Prostate gland (tissue), 2 donors: ENCODE data around the gene SUPT20HL1.

Experiments used
- CTCF ChIP-seq, 4 experiments: fragments of 200-600 bp in 2 of 4; fragments of 450-650 bp in 2 of 4; sonication (generic) in 2 of 4; IDR thresholded peaks; 1 replicate in 3 of 4; 2 replicates in 1 of 4; pipeline ENCODE4 v1.5.1; 2016 to 2019; ENCODE audit warnings: antibody characterized with exemption in 4 of 4, mild to moderate bottlenecking in 2 of 4, moderate library complexity in 2 of 4
- POLR2A ChIP-seq: fragments of 450-650 bp; IDR thresholded peaks from one replicate; pipeline ENCODE4 v1.6.1; 2016; ENCODE audit warnings: antibody characterized with exemption, mild to moderate bottlenecking
- POLR2AphosphoS5 ChIP-seq: sonication (generic); formaldehyde crosslinking; IDR thresholded peaks from one replicate; pipeline ENCODE4 v1.6.1; 2017; ENCODE audit warnings: antibody characterized with exemption

- no peak for TF ChIP-seq CTCF (IDR thresholded peaks at IDR 0.05)
- TF ChIP-seq POLR2A: no peak
- no peak for TF ChIP-seq POLR2AphosphoS5
These were observed 38.3 kb downstream of the SUPT20HL1 start for GRCh38 chrX:24398766-24399165.
